GM18858 (cell line): ENCODE data around the gene GMCL1.
"Not testable (repeated sequence)": the region's sequence is repeated elsewhere in the genome, so short reads cannot be mapped to it uniquely, and the experiment has no call there.

Experiments used
- ATAC-seq: cut with Tn5 transposase; IDR thresholded peaks from one replicate; pipeline ENCODE4 v1.9.1; 2021; ENCODE audit not compliant: unreplicated experiment

The GMCL1 gene

GRCh38 chr2:69847068-69847828 is 17.8 kb downstream of the GMCL1 start:
- ATAC-seq: no peak

GRCh38 chr2:69848186-69848790 is 18.8 kb downstream of the GMCL1 start:
- ATAC-seq: no peak

GRCh38 chr2:69858261-69858660 is 28.8 kb downstream of the GMCL1 start:
- ATAC-seq: no peak

GRCh38 chr2:69863298-69863697 is 33.8 kb downstream of the GMCL1 start:
- no peak for ATAC-seq

- no peak for ATAC-seq
These were observed 59.0 kb downstream of the GMCL1 start for GRCh38 chr2:69888451-69888850.

- ATAC-seq: no peak
These were observed 59.8 kb downstream of the GMCL1 start for GRCh38 chr2:69889302-69889701.

- ATAC-seq: no peak
These were observed 61.4 kb downstream of the GMCL1 start for GRCh38 chr2:69890881-69891280.

- ATAC-seq: not testable (repeated sequence)
These were observed 63.5 kb downstream of the GMCL1 start for GRCh38 chr2:69892838-69893424.

- peak; percentile 64 for ATAC-seq
These were observed 64.5 kb downstream of the GMCL1 start, which contains the start of gene SNRNP27 for GRCh38 chr2:69893684-69894551. TSS of gene SNRNP27 (plus strand) at chr2:69893956. CDS start at chr2:69893985, 29 bp downstream.

- ATAC-seq: not testable (repeated sequence)
These were observed 65.3 kb downstream of the GMCL1 start for GRCh38 chr2:69894737-69895136.

GRCh38 chr2:69902213-69902922 is 72.9 kb downstream of the GMCL1 start:
- no peak for ATAC-seq

- no peak for ATAC-seq
These were observed 77.8 kb downstream of the GMCL1 start for GRCh38 chr2:69907216-69907615.

- no peak for ATAC-seq
These were observed 82.6 kb downstream of the GMCL1 start for GRCh38 chr2:69911985-69912563.

GRCh38 chr2:69914164-69914949 is 84.9 kb downstream of the GMCL1 start:
- peak; percentile 88 for ATAC-seq

- no peak for ATAC-seq
These were observed 85.8 kb downstream of the GMCL1 start, which contains the start of gene MXD1 for GRCh38 chr2:69914950-69915945. TSS of gene MXD1 (plus strand) at chr2:69915109. CDS start at chr2:69915331, 222 bp downstream.

GRCh38 chr2:69916106-69916505 is 86.6 kb downstream of the GMCL1 start:
- no peak for ATAC-seq

GRCh38 chr2:69917852-69918251 is 88.4 kb downstream of the GMCL1 start:
- no peak for ATAC-seq

- ATAC-seq: no peak
These were observed 88.9 kb downstream of the GMCL1 start for GRCh38 chr2:69918401-69918800.
